AG04450 (cell line): ENCODE measurements around the gene PAK2. TPM values are rescaled to one million over a fixed set of nuclear protein-coding genes. Genes with fewer than 3 reads are reported as not detected.
"Not testable (repeated sequence)": the region's sequence is repeated elsewhere in the genome, so short reads cannot be mapped to it uniquely, and the experiment has no call there.

Source experiments
- CTCF ChIA-PET: fragments of 300-600, 350-600 bp; formaldehyde crosslinking; extraction: SDS; loops from one replicate; lab custom pipeline; 2022; ENCODE audit warnings: antibody characterized with exemption, inconsistent platforms; lab: Charles Lee
- POLR2A ChIA-PET: fragments of 350-600 bp; formaldehyde crosslinking; extraction: SDS; loops from one replicate; lab custom pipeline; 2021; ENCODE audit warnings: antibody characterized with exemption, inconsistent platforms; lab: Yijun Ruan, JAX
- DNase-seq: peaks from one replicate; pipeline ENCODE4 v3.0.0-alpha.2; 2011; ENCODE audit warnings: low read depth, low spot score
- H3K27ac ChIP-seq: one replicate; pipeline ENCODE4 v1.5.1; 2012; ENCODE audit warnings: low read depth, low read length, control low read depth
- H3K27me3 ChIP-seq: one replicate; pipeline ENCODE4 v1.6.0; 2012; ENCODE audit warnings: low read length; ENCODE audit not compliant: control insufficient read depth, insufficient read depth
- H3K4me3 ChIP-seq: 2 replicates; pipeline ENCODE4 v1.5.1; 2011; ENCODE audit warnings: mild to moderate bottlenecking, low read depth, low read length, control low read depth
- H3K9me3 ChIP-seq: 2 replicates; pipeline ENCODE4 v1.5.1; 2012; ENCODE audit warnings: low read length; ENCODE audit not compliant: control insufficient read depth, insufficient read depth
- CTCF ChIP-seq: IDR thresholded peaks from 2 replicates; pipeline ENCODE4 v1.5.1; 2011; ENCODE audit warnings: low read depth, low read length, control low read depth, inconsistent platforms
- polyA plus RNA-seq: library from polyadenylated mRNA; depleted of rRNA; stranded (reverse); fragments of >200 nt; gene quantifications from 2 replicates; pipeline ENCODE4 v1.2.3, GENCODE V29; 2011

Gene PAK2
- polyA plus RNA-seq, 1 experiment, result 51.0 TPM

DNA sequence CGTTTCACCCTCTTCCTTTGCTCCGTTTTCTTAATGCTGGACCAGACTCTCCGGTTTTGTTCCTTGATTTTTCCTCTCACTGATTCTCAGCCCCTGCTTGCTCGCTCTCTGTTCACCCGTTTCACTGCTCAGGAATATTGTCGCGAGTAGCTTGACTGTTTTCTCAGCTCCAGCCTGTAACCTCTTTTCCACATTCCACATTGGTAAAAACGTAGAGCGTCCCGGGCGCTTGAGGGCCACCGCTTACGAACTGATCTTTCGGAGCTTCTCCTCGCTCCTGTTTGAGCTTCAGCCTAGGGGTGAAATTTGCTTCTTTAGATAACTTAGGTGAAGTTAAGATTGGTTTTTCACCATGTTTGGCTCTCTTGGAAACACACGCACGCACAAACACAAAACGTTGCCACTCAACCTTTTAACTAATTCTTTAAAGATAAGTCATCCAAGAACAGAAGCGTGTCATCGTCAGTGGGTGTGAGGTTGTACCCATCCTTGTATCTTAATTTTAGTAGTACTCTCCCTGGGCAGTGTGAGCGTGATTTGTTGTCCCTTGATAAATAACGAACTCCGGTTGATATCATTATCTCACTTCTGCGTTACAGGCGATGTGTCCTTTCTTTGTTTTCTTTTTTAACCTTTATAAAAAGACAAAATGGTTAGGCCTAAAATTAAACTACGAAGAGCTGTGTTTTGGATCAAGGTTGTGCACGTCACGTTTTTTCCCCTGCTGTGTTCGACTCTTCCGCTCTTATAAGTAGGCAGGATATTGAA is 1.0 kb downstream of the PAK2 start:
- Histone ChIP-seq H3K27me3 (no peaks in the 10 kb centered on the region), H3K4me3 (peak overlapping the region; percentile 81), H3K27ac (peak overlapping the region; percentile 59), H3K9me3 (no peaks in the 10 kb centered on the region; the same call in 1 of the 2 replicates)
- no peak for DNase-seq
- ChIA-PET CTCF (interaction anchor here (0.6 kb wide), 2 partner anchors 22 to 126 kb away, joined by 3 read pairs; no protein-coding TSS in a partner anchor), POLR2A (interaction anchor here (1.5 to 2.6 kb wide), 3 partner anchors 28 to 202 kb away, joined by 4 to 12 read pairs (median 11); partner anchors contain the start of genes CEP19, NCBP2, PIGX and SENP5)
- TF ChIP-seq CTCF, result no peak

DNA sequence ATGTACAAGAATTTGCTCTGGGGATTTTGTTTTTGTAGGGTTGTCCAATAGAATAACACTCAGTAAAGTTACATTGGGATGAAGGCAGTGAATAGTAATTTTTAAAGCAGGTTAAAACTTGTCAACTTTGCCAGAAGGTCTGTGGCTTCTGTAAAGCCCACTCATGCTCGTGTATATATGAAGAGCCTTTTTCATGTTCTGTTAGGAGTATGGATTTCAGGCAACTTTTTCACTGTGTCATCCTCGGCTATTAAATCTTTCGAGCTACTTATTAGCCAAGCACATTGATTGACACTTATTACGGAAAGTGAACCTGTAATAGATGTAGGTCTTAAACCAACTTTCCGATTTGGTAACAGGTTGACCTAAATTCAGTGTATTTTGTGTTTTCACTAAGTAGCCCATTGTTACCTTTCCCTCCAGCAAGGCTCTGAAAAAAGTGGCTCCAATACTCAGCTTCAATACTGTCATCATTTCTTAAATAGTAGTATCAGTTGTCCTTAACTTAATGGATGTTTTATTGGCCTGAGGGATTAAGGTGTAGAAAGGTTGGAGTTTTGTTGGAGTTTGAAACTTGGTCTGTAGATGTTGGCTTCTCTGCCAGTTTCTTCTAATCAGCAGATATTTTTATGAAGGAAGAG is 1.7 kb downstream of the PAK2 start:
- CTCF ChIA-PET, result interaction anchor here (0.6 kb wide), 1 partner anchor 22 kb away, joined by 3 read pairs; no protein-coding TSS in a partner anchor

DNA sequence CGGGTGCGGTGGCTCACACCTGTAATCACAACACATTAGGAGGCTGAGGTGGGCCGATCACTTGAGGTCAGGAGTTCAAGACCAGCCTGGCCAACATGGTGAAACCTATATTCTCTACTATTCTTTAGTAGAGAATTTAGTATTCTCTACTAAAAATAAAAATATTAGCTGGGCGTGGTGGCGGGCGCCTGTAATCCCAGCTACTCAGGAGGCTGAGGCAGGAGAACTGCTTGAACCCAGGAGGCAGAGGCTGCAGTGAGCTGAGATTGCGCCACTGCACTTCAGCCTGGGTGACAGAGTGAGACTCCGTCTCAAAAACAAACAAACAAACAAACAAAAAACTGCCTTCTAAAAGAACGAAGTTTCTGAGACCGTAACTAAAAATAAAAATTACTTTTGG is 3.9 kb downstream of the PAK2 start:
- H3K27ac ChIP-seq, H3K27me3 ChIP-seq, POLR2A ChIA-PET, DNase-seq, CTCF ChIA-PET, H3K9me3 ChIP-seq, H3K4me3 ChIP-seq: not testable (repeated sequence)

More for the DNA sequence above, 1.7 kb downstream of the PAK2 start:
- TF ChIP-seq CTCF, result no peak
- no peak for DNase-seq
- Histone ChIP-seq H3K4me3 (peak overlapping the region; percentile 81), H3K27ac (peak overlapping the region; percentile 59), H3K27me3 (no peaks in the 10 kb centered on the region), H3K9me3 (no peaks in the 10 kb centered on the region; the same call in 1 of the 2 replicates)
- POLR2A ChIA-PET, result interaction anchor here (0.6 to 2.6 kb wide), 2 partner anchors 126 to 206 kb away, joined by 6 to 11 read pairs; partner anchors contain the start of gene SENP5

- no peak for TF ChIP-seq CTCF
- CTCF ChIA-PET, result no interaction called here
- POLR2A ChIA-PET, result no interaction called here
These were observed 9.5 kb downstream of the PAK2 start for GRCh38 chr3:196749125-196749524.

GRCh38 chr3:196753201-196753600 is 13.5 kb downstream of the PAK2 start:
- peaks cover 17% of the 10 kb centered on the region for H3K9me3 ChIP-seq
- TF ChIP-seq CTCF, result no peak
- no peak overlapping the region for H3K4me3 ChIP-seq
- ChIA-PET CTCF (no interaction called here), POLR2A (interaction anchor here (0.6 kb wide), 1 partner anchor 335 kb away, joined by 3 read pairs; no protein-coding TSS in a partner anchor)
- no peak overlapping the region for H3K27ac ChIP-seq
- H3K27me3 ChIP-seq, result no peaks in the 10 kb centered on the region
- DNase-seq, result no peak

More at GRCh38 chr3:196749125-196749524, 9.5 kb downstream of the PAK2 start:
- no peak for DNase-seq
- no peak overlapping the region for H3K4me3 ChIP-seq
- H3K9me3 ChIP-seq, result no peaks in the 10 kb centered on the region; the same call in 1 of the 2 replicates
- H3K27me3 ChIP-seq, result no peaks in the 10 kb centered on the region
- H3K27ac ChIP-seq, result no peak overlapping the region
